ENCODE measurements around the gene UNCX.
A peak's percentile ranks its signal among the peaks of the same experiment; 100 is the strongest.

UNCX gene

GRCh38 chr7:1244700-1245523 is 12.2 kb downstream of the UNCX start:
- DNase-seq = no peak

- no peak for DNase-seq
These were observed 12.9 kb downstream of the UNCX start for GRCh38 chr7:1245524-1246050.

GRCh38 chr7:1246160-1246870 is 13.6 kb downstream of the UNCX start:
- DNase-seq = peak in 2 of 4 experiments; percentile 35 to 50

DNA sequence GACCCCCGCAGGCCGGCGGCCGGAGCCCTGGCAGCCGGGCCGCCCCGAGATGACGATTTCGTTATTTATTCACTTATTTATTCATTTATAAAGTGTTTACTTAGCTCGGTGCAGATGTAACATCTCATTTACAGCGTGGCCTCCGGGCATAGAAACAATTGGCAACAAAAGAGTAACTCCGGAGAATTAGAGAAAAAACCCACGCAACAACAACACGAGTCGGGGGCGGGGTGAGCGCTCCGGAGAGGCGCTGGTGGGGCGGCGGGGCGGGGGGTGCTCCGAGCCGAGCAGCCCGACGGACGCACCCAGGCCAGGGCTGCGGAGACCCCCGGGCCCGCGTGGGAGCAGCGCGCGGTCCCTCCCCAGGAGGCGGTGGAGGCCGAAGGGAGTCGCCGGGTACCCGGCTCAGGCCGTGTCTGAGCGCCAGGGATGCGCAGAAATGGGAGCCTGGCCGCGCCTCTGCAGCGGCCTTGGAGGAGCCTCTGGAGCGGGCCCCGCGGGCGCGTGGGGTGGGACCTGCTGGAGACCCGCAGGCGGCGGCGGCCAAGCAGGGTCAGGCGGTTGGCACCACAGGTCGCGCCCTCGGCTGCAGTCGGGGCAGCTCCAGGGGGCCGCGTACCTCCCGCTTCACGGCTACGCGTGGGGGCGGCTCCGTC is 14.3 kb downstream of the UNCX start:
- no peak for DNase-seq

- DNase-seq = no peak
These were observed 14.9 kb downstream of the UNCX start for GRCh38 chr7:1247527-1248041.

DNA sequence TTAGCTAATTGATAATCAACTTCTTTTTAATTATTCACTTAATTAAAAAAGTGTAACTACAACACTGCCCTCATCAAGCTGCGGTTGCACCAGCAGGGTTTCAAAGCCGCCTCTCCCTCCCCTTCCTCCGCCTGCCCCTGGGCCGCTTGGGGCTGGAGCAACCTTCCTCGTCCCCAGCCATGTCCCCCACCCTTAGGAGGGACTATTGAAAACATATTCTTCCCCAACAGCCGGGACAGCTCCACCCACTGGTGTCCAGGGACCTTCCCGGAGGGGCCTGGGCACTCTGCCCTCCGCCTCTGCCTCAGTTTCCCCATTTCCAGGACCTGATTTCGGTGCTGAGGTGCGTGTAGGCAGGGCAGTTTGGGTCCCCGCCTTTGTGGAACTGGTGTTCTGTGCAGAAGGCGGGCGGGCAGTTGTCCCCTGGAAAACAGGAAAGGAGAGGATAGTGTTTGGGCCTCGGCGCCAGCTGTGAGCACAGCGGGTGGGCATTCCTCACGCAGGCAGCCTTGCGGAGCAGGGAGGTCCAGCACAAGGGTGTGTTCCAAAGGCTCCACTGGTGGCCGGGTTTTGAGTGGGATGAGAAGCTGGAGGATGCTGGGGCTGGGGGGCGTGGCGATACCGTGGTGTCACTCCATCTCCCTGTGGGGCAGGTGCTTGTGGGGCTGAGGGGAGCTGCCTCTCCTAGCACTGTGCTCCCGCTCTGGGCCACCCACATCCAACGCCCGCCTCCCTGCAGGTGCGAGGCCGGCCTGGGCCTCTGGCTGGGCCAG is 15.7 kb downstream of the UNCX start:
- DNase-seq = no peak

GRCh38 chr7:1248916-1249581 is 16.4 kb downstream of the UNCX start:
- no peak for DNase-seq

- no peak for DNase-seq
These were observed 17.1 kb downstream of the UNCX start for GRCh38 chr7:1249731-1250130.

DNA sequence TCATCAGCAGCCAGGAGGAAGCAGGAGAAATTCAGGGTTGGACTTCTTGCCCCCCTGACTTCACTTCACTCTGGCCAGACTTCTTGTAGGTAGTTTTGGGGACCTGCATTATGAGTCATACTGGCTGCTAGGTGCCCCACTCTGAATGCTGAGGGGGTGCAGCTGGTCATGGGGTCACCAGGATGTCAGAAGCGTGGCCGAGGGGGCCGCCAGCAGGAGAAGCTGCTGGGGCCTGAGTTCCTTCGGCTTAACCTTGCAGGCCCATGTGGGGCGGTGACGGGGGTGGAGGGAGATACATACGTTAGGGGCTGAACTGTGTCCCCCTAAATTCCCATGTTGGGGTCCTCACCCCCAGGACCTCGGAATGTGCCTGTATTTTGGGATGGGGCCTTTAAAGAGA is 18.2 kb downstream of the UNCX start:
- no peak for DNase-seq

- DNase-seq = no peak
These were observed 19.3 kb downstream of the UNCX start for GRCh38 chr7:1251796-1252539.

- no peak for DNase-seq
These were observed 19.9 kb downstream of the UNCX start for GRCh38 chr7:1252540-1253090.

GRCh38 chr7:1253681-1254181 is 21.1 kb downstream of the UNCX start:
- DNase-seq = no peak

- no peak for DNase-seq
These were observed 21.8 kb downstream of the UNCX start for GRCh38 chr7:1254281-1255079.

DNA sequence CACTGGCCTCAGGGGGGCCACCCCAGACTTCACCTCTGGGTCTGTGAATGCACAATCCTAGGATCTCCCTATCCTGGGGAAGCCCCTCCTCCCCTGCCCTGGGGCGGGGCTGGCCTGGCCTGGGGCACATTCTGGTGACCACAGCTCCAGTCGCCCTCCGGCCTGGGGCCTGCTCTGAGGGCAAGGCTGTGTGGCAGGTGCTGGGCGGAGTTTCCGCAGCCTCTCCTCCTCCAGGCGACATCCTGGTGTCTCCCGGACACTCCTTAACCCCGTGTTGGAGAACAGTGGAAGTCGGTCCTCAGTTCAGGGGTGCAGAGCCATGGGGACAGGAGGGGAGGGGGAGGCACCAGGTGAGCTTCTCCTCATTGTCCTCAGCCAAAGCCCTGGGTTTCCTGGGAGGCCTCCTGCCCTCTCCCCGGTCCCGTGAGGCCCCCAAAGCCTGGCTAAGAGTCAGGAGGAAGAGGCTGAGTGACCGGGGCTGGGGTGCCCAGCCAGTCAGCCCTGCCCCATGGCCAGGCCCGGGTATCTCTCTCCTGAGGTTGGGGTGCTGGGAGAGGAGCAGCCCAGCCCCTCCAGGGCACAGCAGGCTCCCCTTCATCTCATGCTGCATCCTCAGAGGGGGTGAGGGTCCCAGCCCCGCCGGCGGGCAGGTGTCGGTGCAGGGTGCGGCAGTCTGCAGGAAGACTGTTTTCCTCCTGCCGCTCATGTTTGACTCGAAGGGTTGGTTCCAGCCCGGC is 22.6 kb downstream of the UNCX start:
- no peak for DNase-seq

DNA sequence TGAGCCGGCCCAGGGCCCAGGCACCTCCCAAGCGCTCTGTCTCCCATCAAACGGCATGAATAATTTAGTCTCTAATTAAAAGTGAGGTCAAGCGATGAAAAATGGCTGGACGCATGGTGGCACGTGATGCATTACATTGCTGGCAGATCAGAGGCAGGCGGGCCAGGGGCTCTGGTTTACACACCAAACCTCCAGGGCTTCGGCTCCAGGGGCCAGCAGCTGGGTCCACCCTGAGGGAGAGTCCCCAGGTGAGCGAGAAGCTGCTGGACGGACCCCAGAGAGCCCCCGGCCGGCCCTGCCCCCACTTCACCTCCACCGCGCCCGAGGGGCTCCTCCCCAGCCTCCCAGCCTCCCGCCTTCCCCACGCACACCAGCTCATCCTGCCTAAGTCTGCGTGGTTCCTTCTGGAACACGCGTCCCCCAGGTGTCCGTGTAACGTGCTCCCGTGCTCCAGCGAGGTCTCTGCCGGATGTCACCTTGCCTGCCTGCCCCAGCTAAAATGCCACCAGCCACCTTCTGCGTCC is 23.2 kb downstream of the UNCX start:
- no peak for DNase-seq

DNA sequence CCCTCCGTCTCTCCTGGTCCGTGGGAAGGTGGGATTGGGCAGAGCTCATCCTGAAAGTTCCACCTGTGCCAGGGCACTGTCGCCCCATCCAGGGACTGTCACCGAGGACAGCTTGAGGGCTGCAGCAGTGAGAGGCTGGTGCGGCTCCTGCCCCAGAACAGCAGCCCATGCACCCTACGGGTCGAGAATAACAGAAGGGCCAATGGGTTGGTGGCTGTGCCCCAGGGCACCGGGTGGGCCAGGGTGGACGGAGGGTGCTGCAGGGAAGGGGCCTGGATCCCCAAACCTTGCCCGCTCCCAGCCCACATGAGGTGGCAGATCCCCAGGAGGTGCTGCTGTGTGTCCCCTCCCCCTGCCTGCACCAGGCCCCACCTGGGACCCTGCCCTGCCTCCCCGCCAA is 23.9 kb downstream of the UNCX start:
- DNase-seq = no peak

GRCh38 chr7:1257221-1257620 is 24.5 kb downstream of the UNCX start:
- DNase-seq = no peak

GRCh38 chr7:1257863-1258262 is 25.2 kb downstream of the UNCX start:
- no peak for DNase-seq

Measured in suppressor macrophage (primary cell).